Measurements from ENCODE around the gene TEX36. TPM values are rescaled to one million over a fixed set of nuclear protein-coding genes. Genes with fewer than 3 reads are reported as not detected.

Gene TEX36
- total RNA-seq, 1 donor from 2014 or later, result not detected

DNA sequence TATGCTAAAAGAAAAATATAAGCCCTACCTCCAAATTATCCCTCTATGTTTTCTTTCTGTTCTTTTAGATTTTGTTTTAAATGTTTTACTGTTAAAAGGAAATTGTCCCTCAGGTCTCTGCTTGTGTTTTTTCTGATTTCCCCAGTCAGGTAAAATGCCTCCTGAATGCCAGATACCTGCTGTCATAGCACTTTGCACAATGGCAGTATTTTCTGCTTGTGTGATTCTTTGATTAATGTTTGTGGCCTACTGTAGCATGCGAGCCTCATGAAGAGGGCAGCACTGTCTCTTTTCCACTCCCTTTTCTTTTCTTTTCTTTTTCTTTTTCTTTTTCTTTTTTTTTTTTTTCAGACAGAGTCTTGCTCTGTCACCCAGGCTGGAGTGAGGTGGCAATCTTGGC, 71.2 kb downstream of the TEX36 start:
- DNase-seq (ENCODE audit: low spot score in 2 of 2), result no peak
- no peaks in the 10 kb centered on the region for H3K27me3 ChIP-seq
- TF ChIP-seq, protein P1, sequence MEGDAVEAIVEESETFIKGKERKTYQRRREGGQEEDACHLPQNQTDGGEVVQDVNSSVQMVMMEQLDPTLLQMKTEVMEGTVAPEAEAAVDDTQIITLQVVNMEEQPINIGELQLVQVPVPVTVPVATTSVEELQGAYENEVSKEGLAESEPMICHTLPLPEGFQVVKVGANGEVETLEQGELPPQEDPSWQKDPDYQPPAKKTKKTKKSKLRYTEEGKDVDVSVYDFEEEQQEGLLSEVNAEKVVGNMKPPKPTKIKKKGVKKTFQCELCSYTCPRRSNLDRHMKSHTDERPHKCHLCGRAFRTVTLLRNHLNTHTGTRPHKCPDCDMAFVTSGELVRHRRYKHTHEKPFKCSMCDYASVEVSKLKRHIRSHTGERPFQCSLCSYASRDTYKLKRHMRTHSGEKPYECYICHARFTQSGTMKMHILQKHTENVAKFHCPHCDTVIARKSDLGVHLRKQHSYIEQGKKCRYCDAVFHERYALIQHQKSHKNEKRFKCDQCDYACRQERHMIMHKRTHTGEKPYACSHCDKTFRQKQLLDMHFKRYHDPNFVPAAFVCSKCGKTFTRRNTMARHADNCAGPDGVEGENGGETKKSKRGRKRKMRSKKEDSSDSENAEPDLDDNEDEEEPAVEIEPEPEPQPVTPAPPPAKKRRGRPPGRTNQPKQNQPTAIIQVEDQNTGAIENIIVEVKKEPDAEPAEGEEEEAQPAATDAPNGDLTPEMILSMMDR (IDR thresholded peaks at IDR 0.05), result no peak
- intact Hi-C loops (cut with DNase I), result no loop called here
- H3K9me3 ChIP-seq, result no peaks in the 10 kb centered on the region
- no peak overlapping the region for H3K4me3 ChIP-seq
- H3K36me3 ChIP-seq, result no peaks in the 10 kb centered on the region
- no peaks in the 10 kb centered on the region for H3K4me1 ChIP-seq
- H3K27ac ChIP-seq, result no peak overlapping the region

DNA sequence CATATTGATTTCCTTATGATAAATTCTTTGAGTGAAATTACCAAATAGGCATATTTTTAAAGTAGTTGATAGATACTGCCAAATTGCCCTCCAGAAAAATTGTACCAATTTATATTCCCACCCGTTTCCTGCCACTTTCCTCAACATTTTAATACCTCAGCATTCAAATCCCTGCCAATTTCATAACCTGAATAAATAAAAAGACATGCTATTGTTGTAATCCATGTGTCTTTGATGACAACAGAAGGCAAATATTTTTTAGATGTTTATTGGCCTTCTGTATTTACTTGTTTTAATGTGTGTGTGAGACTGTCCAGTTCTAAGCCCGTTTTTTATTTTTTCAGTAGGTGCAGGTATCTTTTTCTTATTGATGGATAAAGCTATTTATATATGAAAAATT, 71.7 kb downstream of the TEX36 start:
- DNase-seq (ENCODE audit: low spot score in 2 of 2), result no peak

DNA sequence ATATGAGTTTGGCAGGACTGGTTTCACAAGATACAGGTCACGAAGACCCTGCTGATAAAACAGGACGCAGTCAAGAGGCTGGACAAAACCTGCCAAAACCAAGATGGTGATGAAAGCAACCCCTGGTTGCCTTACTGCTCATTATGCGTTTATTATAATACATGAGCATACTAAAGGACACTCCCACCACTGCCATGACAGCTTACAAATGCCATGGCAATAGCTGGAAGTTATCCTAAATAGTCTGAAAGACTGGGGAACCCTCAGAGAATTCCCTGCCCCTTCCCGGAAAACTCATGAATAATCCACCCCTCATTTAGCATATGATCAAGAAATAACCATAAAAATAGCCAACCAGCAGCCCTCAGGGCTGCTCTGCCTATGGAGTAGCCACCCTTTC, 73.1 kb downstream of the TEX36 start:
- intact Hi-C loops (cut with DNase I), result no loop called here
- Histone ChIP-seq H3K27ac (no peak overlapping the region), H3K36me3 (no peaks in the 10 kb centered on the region), H3K4me3 (no peak overlapping the region), H3K4me1 (no peaks in the 10 kb centered on the region), H3K9me3 (no peaks in the 10 kb centered on the region), H3K27me3 (no peaks in the 10 kb centered on the region)
- TF ChIP-seq, protein P1 (IDR thresholded peaks at IDR 0.05), result no peak
- DNase-seq (ENCODE audit: low spot score in 2 of 2), result no peak

More for the DNA sequence above, 71.7 kb downstream of the TEX36 start:
- no peak overlapping the region for H3K4me3 ChIP-seq
- no peaks in the 10 kb centered on the region for H3K36me3 ChIP-seq
- no peaks in the 10 kb centered on the region for H3K9me3 ChIP-seq
- H3K4me1 ChIP-seq, result no peaks in the 10 kb centered on the region
- H3K27ac ChIP-seq, result no peak overlapping the region
- intact Hi-C loops (cut with DNase I), result no loop called here
- TF ChIP-seq, protein P1 (IDR thresholded peaks at IDR 0.05), result no peak
- no peaks in the 10 kb centered on the region for H3K27me3 ChIP-seq

DNA sequence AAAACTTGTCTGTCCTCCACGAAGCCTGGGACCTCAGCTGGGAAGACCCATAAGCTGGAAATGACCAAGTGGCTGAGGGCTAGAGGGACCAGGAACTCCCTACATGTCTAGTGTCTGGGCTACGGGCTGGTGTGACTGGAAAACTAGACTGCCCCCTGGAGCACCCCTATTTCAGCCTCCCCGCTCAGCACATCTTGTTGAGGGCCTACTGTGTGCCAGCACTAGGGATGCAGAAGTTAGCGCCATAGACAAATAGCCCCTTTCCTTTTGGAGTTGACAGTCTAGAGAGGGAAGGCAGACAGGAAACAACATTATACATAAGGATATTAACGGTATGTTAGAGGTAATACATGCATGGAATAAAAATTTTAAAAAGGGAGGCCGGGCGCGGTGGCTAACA, 74.5 kb downstream of the TEX36 start:
- TF ChIP-seq, protein P1 (IDR thresholded peaks at IDR 0.05), result no peak
- Histone ChIP-seq H3K36me3 (no peaks in the 10 kb centered on the region), H3K9me3 (no peaks in the 10 kb centered on the region), H3K27me3 (no peaks in the 10 kb centered on the region), H3K27ac (no peak overlapping the region), H3K4me1 (no peaks in the 10 kb centered on the region), H3K4me3 (no peak overlapping the region)
- intact Hi-C loops (cut with DNase I), result no loop called here
- DNase-seq (ENCODE audit: low spot score in 2 of 2), result no peak

DNA sequence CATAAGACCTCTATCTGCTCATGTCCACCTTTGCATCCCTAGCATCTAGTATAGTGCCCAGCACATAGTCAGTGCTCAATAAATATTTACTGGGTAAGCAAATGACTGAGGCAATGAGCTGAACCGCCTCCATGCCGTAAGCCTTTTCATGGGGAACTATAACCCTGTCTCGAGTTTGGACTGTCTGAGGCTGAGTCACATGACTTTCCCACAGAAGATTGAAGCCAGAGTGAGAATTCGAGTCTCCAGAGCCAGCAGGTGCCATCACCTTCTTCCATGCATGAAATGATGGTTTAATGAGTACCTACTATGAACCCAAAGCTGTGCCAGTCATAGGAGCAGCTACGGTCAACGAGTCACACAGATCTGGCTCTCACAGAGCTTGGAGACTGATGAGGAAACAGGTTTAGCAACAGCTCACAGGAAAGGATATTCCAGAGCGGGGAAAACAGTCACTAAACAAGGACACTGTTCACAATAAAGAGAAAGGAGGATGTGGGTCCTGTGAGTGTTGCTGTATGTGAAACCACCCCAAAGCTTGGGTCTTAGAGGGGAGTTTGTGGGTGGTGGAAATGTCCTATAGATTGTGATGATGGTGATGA, 75.2 kb downstream of the TEX36 start:
- H3K9me3 ChIP-seq, result no peaks in the 10 kb centered on the region
- no peaks in the 10 kb centered on the region for H3K27me3 ChIP-seq
- no peaks in the 10 kb centered on the region for H3K36me3 ChIP-seq
- TF ChIP-seq, protein P1 (IDR thresholded peaks at IDR 0.05), result no peak
- H3K27ac ChIP-seq, result no peak overlapping the region
- no peak for DNase-seq (ENCODE audit: low spot score in 2 of 2)
- intact Hi-C loops (cut with DNase I), result no loop called here
- H3K4me1 ChIP-seq, result no peaks in the 10 kb centered on the region
- no peak overlapping the region for H3K4me3 ChIP-seq
